GM18499 (cell line): Measurements from ENCODE around the gene MMP10.
"Not testable (repeated sequence)": the region's sequence is repeated elsewhere in the genome, so short reads cannot be mapped to it uniquely, and the experiment has no call there.

Experiments
- ATAC-seq: cut with Tn5 transposase; IDR thresholded peaks from one replicate; pipeline ENCODE4 v1.9.1; 2021; ENCODE audit warnings: moderate number of reproducible peaks; ENCODE audit not compliant: insufficient read depth, unreplicated experiment

The MMP10 gene

GRCh38 chr11:102730944-102731343 lies 49.5 kb downstream of the MMP10 start:
- not testable (repeated sequence) for ATAC-seq

- no peak for ATAC-seq
Observed at GRCh38 chr11:102729849-102730815, 50.3 kb downstream of the MMP10 start.

- ATAC-seq: no peak
Observed at GRCh38 chr11:102727890-102728289, 52.5 kb downstream of the MMP10 start.

- no peak for ATAC-seq
Observed at GRCh38 chr11:102724904-102725500, 55.4 kb downstream of the MMP10 start, which contains the start of gene MMP8. TSS of gene MMP8 (minus strand) at chr11:102724954. CDS start at chr11:102724855, 99 bp downstream.

- no peak for ATAC-seq
Observed at GRCh38 chr11:102722821-102723220, 57.6 kb downstream of the MMP10 start.
